ENCODE data around the gene LCMT1.
"Not testable (repeated sequence)": the region's sequence is repeated elsewhere in the genome, so short reads cannot be mapped to it uniquely, and the experiment has no call there.

- TF ChIP-seq, protein P1, sequence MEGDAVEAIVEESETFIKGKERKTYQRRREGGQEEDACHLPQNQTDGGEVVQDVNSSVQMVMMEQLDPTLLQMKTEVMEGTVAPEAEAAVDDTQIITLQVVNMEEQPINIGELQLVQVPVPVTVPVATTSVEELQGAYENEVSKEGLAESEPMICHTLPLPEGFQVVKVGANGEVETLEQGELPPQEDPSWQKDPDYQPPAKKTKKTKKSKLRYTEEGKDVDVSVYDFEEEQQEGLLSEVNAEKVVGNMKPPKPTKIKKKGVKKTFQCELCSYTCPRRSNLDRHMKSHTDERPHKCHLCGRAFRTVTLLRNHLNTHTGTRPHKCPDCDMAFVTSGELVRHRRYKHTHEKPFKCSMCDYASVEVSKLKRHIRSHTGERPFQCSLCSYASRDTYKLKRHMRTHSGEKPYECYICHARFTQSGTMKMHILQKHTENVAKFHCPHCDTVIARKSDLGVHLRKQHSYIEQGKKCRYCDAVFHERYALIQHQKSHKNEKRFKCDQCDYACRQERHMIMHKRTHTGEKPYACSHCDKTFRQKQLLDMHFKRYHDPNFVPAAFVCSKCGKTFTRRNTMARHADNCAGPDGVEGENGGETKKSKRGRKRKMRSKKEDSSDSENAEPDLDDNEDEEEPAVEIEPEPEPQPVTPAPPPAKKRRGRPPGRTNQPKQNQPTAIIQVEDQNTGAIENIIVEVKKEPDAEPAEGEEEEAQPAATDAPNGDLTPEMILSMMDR (IDR thresholded peaks at IDR 0.05), result not testable (repeated sequence)
- not testable (repeated sequence) for TF ChIP-seq POLR2A (IDR thresholded peaks at IDR 0.05)
Observed at GRCh38 chr16:25181236-25181635, 69.7 kb downstream of the LCMT1 start.

All from thyroid gland (tissue), 4 donors.